ENCODE measurements around the gene APOB. TPM values are rescaled to one million over a fixed set of nuclear protein-coding genes. Genes with fewer than 3 reads are reported as not detected.

APOB gene
- total RNA-seq = not detected

DNA sequence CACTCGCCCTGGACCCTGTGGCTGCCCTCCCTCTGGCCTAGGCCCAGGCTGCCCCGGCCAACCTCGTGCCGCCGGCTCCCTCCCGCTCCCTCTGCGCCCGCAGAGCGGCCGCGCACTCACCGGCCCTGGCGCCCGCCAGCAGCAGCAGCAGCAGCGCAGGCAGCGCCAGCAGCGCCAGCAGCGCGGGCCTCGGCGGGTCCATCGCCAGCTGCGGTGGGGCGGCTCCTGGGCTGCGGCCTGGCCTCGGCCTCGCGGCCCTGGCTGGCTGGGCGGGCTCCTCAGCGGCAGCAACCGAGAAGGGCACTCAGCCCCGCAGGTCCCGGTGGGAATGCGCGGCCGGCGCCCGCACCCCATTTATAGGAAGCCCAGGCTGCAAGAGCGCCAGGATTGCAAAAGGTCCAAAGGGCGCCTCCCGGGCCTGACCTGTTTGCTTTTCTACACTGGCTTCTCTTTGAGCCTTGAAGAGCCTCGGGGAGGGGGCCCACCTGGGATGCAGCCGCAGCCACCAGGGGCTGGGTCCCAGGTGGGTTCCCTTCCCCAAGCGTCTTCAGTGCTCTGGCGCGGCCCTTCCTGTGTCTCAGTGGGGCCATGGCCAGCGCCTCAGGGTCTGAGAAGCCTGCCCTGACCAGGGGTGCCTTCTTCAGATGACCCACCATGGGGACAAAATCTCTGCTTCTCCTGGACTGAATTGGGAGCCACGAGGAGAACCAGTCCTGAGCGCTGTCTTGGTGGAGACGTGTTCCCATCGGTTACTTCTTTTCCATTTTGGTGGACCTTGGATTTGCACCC is at the start of gene APOB:
Gene APOB (minus strand): TSS at position 330 of the 789 bp plus-strand sequence. CDS start 128 bp downstream, at position 202.
- Mint-ChIP-seq H3K27me3 (peaks cover 27% of the 10 kb centered on the region), H3K9me3 (ENCODE audit: low read depth) (no peaks in the 10 kb centered on the region), H3K4me1 (peaks cover 3% of the 10 kb centered on the region), H3K36me3 (ENCODE audit: low read depth) (no peaks in the 10 kb centered on the region), H3K27ac (no peak within 1 kb of the TSS), H3K4me3 (no peak within 1 kb of the TSS)
- CTCF ChIA-PET = interaction anchor here (1.1 to 3.4 kb wide), 4 partner anchors 11 to 274 kb away, joined by 3 to 22 read pairs (median 6); no protein-coding TSS in a partner anchor
- DNase-seq (peak; percentile 4), ATAC-seq (no peak)
- intact Hi-C loops (cut with DNase I, micrococcal nuclease) = loop anchor here (1.0 to 5.0 kb wide), 3 partner anchors 74 to 1313 kb away; no protein-coding TSS in a partner anchor
- POLR2A ChIA-PET = no interaction called here

- no peak for ATAC-seq
- Mint-ChIP-seq H3K27me3 (peaks cover 5% of the 10 kb centered on the region), H3K4me1 (no peaks in the 10 kb centered on the region), H3K9me3 (ENCODE audit: low read depth) (no peaks in the 10 kb centered on the region), H3K36me3 (ENCODE audit: low read depth) (no peaks in the 10 kb centered on the region), H3K27ac (no peak overlapping the region), H3K4me3 (no peak overlapping the region)
- POLR2A ChIA-PET = no interaction called here
- DNase-seq = no peak
- CTCF ChIA-PET = interaction anchor here (1.4 kb wide), 1 partner anchor 50 kb away, joined by 3 read pairs; no protein-coding TSS in a partner anchor
- intact Hi-C loops (cut with DNase I, micrococcal nuclease) = no loop called here
Observed at GRCh38 chr2:21092308-21092869, 48.5 kb upstream of the APOB start.

DNA sequence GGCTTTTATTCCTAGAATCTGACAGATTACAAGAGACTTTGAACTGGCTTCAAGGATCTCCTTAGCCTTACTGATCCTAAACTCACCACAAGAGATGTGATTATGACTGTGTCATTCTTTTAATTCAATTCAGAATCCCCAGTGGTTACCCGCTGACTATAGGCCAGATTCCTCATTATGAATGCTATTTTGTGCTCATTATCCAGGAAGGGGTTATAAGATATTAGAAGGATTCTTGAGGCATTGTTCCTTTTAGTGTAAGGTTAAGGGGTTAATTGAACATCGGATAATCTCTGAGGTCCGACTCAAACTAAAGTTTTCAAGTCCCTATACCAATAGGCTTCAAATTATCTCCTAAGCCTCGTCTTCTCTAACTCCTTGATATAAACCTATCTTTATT is 40.5 kb upstream of the APOB start:
- no peak overlapping the region for H3K4me3 Mint-ChIP-seq
- no peaks in the 10 kb centered on the region for H3K9me3 Mint-ChIP-seq (ENCODE audit: low read depth)
- intact Hi-C loops (cut with DNase I, micrococcal nuclease) = no loop called here
- DNase-seq = no peak
- H3K27ac Mint-ChIP-seq = no peak overlapping the region
- CTCF ChIA-PET = no interaction called here
- no peaks in the 10 kb centered on the region for H3K4me1 Mint-ChIP-seq
- no peaks in the 10 kb centered on the region for H3K36me3 Mint-ChIP-seq (ENCODE audit: low read depth)
- H3K27me3 Mint-ChIP-seq = no peaks in the 10 kb centered on the region
- no peak for ATAC-seq
- POLR2A ChIA-PET = no interaction called here

DNA sequence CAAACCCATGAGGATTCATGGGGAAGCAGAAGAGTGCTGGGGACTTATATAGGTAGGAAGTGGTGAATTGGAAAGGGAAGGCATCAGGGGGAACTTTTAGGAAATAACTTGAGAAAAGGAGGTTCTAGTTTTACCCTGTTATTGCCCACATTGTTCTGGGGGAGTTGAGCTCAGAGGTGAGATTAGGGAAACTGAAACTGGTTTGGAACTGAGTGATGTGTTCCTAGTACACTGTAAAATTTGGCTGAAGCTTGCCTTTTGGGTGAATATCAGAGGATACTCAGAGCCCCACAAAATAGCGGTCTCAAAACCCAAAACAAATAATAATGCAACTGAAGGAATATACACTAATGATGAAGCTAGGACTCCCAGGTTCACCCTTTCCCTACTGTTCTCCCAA is 39.6 kb upstream of the APOB start:
- H3K4me3 Mint-ChIP-seq = no peak overlapping the region
- no peaks in the 10 kb centered on the region for H3K27me3 Mint-ChIP-seq
- no peak for DNase-seq
- ChIA-PET POLR2A (no interaction called here), CTCF (interaction anchor here (1.1 kb wide), 1 partner anchor 41 kb away, joined by 3 read pairs; no protein-coding TSS in a partner anchor)
- H3K9me3 Mint-ChIP-seq (ENCODE audit: low read depth) = peaks cover 4% of the 10 kb centered on the region
- no peak for ATAC-seq
- H3K4me1 Mint-ChIP-seq = no peaks in the 10 kb centered on the region
- H3K36me3 Mint-ChIP-seq (ENCODE audit: low read depth) = no peaks in the 10 kb centered on the region
- intact Hi-C loops (cut with DNase I, micrococcal nuclease) = no loop called here
- no peak overlapping the region for H3K27ac Mint-ChIP-seq

DNA sequence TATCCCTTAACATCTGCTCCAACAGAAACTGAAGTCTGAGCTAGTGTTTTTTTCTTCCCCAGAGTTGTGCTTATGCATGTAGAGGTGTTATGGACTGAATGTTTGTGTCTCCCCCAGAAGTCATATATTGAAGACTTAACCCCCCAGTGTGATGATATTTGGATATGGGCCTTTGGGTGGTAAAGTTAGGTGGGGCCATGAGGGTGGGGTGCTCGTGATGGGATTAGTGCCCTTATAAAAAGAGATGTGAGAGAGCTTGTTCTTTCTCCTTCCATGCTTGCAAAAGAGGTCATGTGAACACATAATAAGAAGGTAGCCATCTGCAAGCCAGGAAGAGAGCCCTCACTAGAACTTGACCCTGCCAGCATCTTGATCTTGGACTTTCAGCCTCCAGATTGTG is 34.4 kb upstream of the APOB start:
- no peak for DNase-seq
- POLR2A ChIA-PET = no interaction called here

DNA sequence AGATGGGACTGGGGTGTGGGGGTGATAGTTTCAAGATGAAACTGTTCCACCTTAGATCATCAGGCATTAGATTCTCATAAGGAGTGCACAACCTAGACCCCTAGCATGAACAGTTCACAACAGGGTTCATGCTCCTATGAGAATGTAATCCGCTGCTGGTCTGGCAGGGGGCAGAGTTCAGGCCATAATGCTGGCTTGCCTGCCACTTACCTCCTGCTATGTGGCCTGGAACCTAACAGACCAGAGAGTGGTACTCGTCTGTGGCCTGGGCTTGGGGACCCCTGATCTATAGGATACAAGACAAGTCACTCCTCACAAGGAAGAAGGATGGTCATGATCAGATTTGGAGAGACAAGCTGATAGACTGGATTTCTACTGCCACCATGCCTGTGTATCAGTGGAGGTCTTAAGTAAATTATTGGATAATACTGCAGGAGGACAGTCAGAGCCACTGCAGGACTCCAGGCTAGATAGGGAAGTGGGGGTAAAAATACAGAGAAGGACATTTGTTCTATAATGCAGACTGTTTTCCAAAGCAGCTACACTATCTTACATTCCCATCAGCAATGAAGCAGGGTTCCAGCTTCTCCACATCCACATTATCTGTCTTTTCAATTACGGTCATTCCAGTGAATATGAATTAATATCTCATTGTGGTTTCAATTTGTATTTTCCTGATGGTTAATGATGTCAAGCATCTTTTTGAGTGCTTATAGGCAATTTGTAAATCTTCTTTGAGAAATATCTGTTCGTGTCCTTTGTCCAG is 28.8 kb upstream of the APOB start:
- no peak overlapping the region for H3K27ac Mint-ChIP-seq
- DNase-seq = no peak
- POLR2A ChIA-PET = no interaction called here
- no peak for ATAC-seq
- CTCF ChIA-PET = no interaction called here
- no peaks in the 10 kb centered on the region for H3K4me1 Mint-ChIP-seq
- H3K27me3 Mint-ChIP-seq = peaks cover 3% of the 10 kb centered on the region
- H3K36me3 Mint-ChIP-seq (ENCODE audit: low read depth) = no peaks in the 10 kb centered on the region
- H3K9me3 Mint-ChIP-seq (ENCODE audit: low read depth) = no peaks in the 10 kb centered on the region
- H3K4me3 Mint-ChIP-seq = no peak overlapping the region
- intact Hi-C loops (cut with DNase I, micrococcal nuclease) = no loop called here

More for the DNA sequence above, 34.4 kb upstream of the APOB start:
- no peaks in the 10 kb centered on the region for H3K36me3 Mint-ChIP-seq (ENCODE audit: low read depth)
- ATAC-seq = no peak
- peaks cover 6% of the 10 kb centered on the region for H3K9me3 Mint-ChIP-seq (ENCODE audit: low read depth)
- H3K27ac Mint-ChIP-seq = no peak overlapping the region
- H3K4me3 Mint-ChIP-seq = no peak overlapping the region
- H3K4me1 Mint-ChIP-seq = no peaks in the 10 kb centered on the region
- CTCF ChIA-PET = interaction anchor here (0.5 kb wide), 1 partner anchor 86 kb away, joined by 3 read pairs; no protein-coding TSS in a partner anchor
- intact Hi-C loops (cut with DNase I, micrococcal nuclease) = no loop called here
- peaks cover 3% of the 10 kb centered on the region for H3K27me3 Mint-ChIP-seq

DNA sequence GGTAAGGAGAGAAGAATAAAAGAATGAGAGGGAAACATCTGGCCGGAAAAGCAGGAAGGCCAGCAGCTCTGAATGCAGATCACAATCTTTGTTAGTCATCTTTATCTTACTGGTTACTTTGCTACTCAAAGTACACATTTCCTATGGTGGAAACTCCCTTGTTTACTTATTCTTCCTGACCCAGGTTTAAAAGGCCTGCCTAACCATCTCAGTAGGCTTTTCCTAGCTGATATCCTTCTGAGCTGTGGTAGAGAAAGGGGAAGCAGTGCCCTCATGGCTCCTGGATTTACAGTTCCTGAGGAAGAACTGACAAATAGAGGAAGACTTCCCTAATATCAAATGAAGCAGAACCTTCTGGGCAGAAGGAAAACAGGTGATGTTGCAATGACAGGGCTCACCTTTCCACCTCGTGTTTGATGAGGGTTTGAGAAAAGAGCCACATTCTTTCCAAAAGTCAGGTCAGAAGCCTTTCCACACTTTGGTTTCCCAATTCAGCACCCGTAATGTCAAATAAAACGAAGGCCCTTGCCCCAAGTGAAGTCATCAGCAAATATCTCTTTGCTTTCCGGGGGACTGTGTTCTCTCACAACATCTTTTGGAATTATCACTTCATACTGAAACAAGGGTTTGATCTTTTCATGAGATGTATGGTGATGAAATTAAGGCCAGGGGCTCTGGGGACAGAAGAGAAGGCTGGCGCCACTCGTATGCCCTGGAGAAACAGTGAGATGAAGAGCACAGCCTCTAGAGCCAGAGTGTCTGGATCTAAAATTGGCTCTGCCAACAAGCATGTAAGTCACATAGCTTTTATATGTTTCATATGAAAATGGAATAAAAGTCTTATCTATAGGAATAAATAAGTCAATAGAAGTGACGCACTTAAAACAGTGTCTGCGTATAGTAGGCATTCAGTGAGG is 26.7 kb upstream of the APOB start:
- Mint-ChIP-seq H3K4me1 (no peaks in the 10 kb centered on the region), H3K4me3 (no peak overlapping the region), H3K9me3 (ENCODE audit: low read depth) (no peaks in the 10 kb centered on the region), H3K27ac (no peak overlapping the region), H3K36me3 (ENCODE audit: low read depth) (no peaks in the 10 kb centered on the region), H3K27me3 (peaks cover 6% of the 10 kb centered on the region)
- ChIA-PET CTCF (interaction anchor here (1.1 kb wide), 1 partner anchor 15 kb away, joined by 3 read pairs; no protein-coding TSS in a partner anchor), POLR2A (no interaction called here)
- no peak for ATAC-seq
- no peak for DNase-seq
- intact Hi-C loops (cut with DNase I, micrococcal nuclease) = no loop called here

- H3K4me1 Mint-ChIP-seq = no peaks in the 10 kb centered on the region
- POLR2A ChIA-PET = no interaction called here
- intact Hi-C loops (cut with DNase I, micrococcal nuclease) = no loop called here
- no peak overlapping the region for H3K4me3 Mint-ChIP-seq
- DNase-seq (no peak), ATAC-seq (no peak)
- CTCF ChIA-PET = interaction anchor here (0.7 to 1.1 kb wide), 2 partner anchors 14 to 329 kb away, joined by 3 read pairs; no protein-coding TSS in a partner anchor
- no peak overlapping the region for H3K27ac Mint-ChIP-seq
- no peaks in the 10 kb centered on the region for H3K9me3 Mint-ChIP-seq (ENCODE audit: low read depth)
- no peaks in the 10 kb centered on the region for H3K36me3 Mint-ChIP-seq (ENCODE audit: low read depth)
- peaks cover 6% of the 10 kb centered on the region for H3K27me3 Mint-ChIP-seq
Observed at GRCh38 chr2:21069746-21070340, 26.0 kb upstream of the APOB start.

DNA sequence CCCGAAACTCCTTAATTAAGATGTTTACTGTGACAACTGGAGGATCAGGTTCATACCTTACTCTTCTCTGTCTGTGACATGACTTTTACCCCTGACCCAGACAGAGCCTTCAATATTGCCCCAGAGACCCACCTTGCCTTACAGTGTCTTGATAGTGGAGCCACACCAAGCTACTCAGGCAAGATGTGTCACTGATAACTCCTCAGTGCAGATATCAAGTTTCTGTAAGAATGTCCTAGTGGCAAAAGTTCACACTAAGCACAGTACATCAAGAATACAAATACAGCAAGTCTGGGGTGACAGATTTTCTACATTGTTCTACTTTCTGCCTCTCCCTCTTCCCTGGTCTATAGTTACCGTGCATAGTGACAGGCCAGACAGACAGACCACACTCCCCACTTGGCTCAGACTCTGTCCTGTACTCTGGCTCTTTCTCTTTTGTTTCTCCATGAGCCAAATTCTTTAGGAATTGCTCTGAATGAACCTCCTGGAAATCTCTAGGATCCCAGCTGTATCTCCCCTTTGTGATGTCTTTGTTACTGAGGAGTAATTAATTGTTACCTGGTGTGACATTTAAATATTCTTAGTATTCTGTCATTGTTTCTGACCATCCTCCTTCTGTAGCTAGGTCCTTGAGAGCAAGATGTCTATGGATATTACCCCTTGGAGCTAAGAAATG is 24.1 kb upstream of the APOB start:
- peaks cover 6% of the 10 kb centered on the region for H3K27me3 Mint-ChIP-seq

GRCh38 chr2:21067125-21067524 is 23.3 kb upstream of the APOB start:
- Mint-ChIP-seq H3K4me1 (no peaks in the 10 kb centered on the region), H3K4me3 (no peak overlapping the region), H3K36me3 (ENCODE audit: low read depth) (no peaks in the 10 kb centered on the region), H3K9me3 (ENCODE audit: low read depth) (no peaks in the 10 kb centered on the region), H3K27me3 (peaks cover 6% of the 10 kb centered on the region), H3K27ac (no peak overlapping the region)
- CTCF ChIA-PET = no interaction called here
- ATAC-seq (no peak), DNase-seq (no peak)
- intact Hi-C loops (cut with DNase I, micrococcal nuclease) = no loop called here
- POLR2A ChIA-PET = no interaction called here

More for the DNA sequence above, 24.1 kb upstream of the APOB start:
- no peak overlapping the region for H3K27ac Mint-ChIP-seq
- H3K4me1 Mint-ChIP-seq = no peaks in the 10 kb centered on the region
- no peaks in the 10 kb centered on the region for H3K9me3 Mint-ChIP-seq (ENCODE audit: low read depth)
- no peak for DNase-seq
- no peak for ATAC-seq
- no peak overlapping the region for H3K4me3 Mint-ChIP-seq
- ChIA-PET POLR2A (no interaction called here), CTCF (interaction anchor here (0.6 kb wide), 1 partner anchor 29 kb away, joined by 3 read pairs; no protein-coding TSS in a partner anchor)
- intact Hi-C loops (cut with DNase I, micrococcal nuclease) = no loop called here
- no peaks in the 10 kb centered on the region for H3K36me3 Mint-ChIP-seq (ENCODE audit: low read depth)
